Neural cell (in vitro differentiated cells): Measurements from ENCODE around the gene GTF2E1.

Experiments
- CTCF ChIP-seq: fragments of 450-650 bp; IDR thresholded peaks from 2 replicates; pipeline ENCODE4 v1.5.1; 2014; ENCODE audit warnings: antibody characterized with exemption, mild to moderate bottlenecking, moderate library complexity; ENCODE audit not compliant: poor library complexity, severe bottlenecking
- EP300 ChIP-seq: fragments of 450-650 bp; conservative IDR thresholded peaks from 2 replicates; pipeline ENCODE4 v1.6.1; 2014; ENCODE audit warnings: antibody characterized with exemption, mild to moderate bottlenecking, moderate library complexity; ENCODE audit not compliant: poor library complexity, severe bottlenecking
- TF ChIP-seq, protein P1 (sequence below): IDR thresholded peaks from 2 replicates; pipeline ENCODE4 v1.6.1; 2012; ENCODE audit warnings: borderline replicate concordance

GRCh38 chr3:120795959-120796358 lies 53.4 kb downstream of the GTF2E1 start:
- TF ChIP-seq CTCF (no peak), EP300 (no peak)
- TF ChIP-seq, protein P1, sequence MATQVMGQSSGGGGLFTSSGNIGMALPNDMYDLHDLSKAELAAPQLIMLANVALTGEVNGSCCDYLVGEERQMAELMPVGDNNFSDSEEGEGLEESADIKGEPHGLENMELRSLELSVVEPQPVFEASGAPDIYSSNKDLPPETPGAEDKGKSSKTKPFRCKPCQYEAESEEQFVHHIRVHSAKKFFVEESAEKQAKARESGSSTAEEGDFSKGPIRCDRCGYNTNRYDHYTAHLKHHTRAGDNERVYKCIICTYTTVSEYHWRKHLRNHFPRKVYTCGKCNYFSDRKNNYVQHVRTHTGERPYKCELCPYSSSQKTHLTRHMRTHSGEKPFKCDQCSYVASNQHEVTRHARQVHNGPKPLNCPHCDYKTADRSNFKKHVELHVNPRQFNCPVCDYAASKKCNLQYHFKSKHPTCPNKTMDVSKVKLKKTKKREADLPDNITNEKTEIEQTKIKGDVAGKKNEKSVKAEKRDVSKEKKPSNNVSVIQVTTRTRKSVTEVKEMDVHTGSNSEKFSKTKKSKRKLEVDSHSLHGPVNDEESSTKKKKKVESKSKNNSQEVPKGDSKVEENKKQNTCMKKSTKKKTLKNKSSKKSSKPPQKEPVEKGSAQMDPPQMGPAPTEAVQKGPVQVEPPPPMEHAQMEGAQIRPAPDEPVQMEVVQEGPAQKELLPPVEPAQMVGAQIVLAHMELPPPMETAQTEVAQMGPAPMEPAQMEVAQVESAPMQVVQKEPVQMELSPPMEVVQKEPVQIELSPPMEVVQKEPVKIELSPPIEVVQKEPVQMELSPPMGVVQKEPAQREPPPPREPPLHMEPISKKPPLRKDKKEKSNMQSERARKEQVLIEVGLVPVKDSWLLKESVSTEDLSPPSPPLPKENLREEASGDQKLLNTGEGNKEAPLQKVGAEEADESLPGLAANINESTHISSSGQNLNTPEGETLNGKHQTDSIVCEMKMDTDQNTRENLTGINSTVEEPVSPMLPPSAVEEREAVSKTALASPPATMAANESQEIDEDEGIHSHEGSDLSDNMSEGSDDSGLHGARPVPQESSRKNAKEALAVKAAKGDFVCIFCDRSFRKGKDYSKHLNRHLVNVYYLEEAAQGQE = no peak
